Thyroid gland (tissue), 4 donors: ENCODE results near the gene ZNF839. TPM values are rescaled to one million over a fixed set of nuclear protein-coding genes. Genes with fewer than 3 reads are reported as not detected.
A peak's percentile ranks its signal among the peaks of the same experiment; 100 is the strongest.
"Not testable (repeated sequence)": the region's sequence is repeated elsewhere in the genome, so short reads cannot be mapped to it uniquely, and the experiment has no call there.

Experiments
- DNase-seq, 2 donors: peaks; one replicate each; pipeline ENCODE4 v3.0.0-alpha.2; 2019
- H3K27ac ChIP-seq, 3 donors: fragments of 200-600 bp; sonication (generic); 1 replicate in 2 of 3; 2 replicates in 1 of 3; pipeline ENCODE4 v1.5.1; 2016 to 2019; ENCODE audit warnings: mild to moderate bottlenecking in 1 of 3, moderate library complexity in 1 of 3
- H3K27me3 ChIP-seq: fragments of 200-600 bp; sonication (generic); one replicate; pipeline ENCODE4 v1.5.1; 2019
- H3K36me3 ChIP-seq, 2 donors: fragments of 200-600 bp; sonication (generic); one replicate each; pipeline ENCODE4 v1.5.1; 2016 to 2019
- H3K4me1 ChIP-seq, 2 donors: fragments of 200-600 bp; sonication (generic); one replicate each; pipeline ENCODE4 v1.5.1; 2017 to 2019
- H3K4me3 ChIP-seq, 3 donors: fragments of 200-600 bp; sonication (generic); replicated peaks in 1 of 3; 1 replicate in 2 of 3; 2 replicates in 1 of 3; pipeline ENCODE4 v1.5.1; 2016; ENCODE audit warnings: mild to moderate bottlenecking in 1 of 3
- H3K9me3 ChIP-seq: fragments of 200-600 bp; sonication (generic); one replicate; pipeline ENCODE4 v1.5.1; 2017
- CTCF ChIP-seq, 6 experiments: fragments of 200-600 bp in 3 of 6; fragments of 450-650 bp in 3 of 6; sonication (generic) in 3 of 6; IDR thresholded peaks; one replicate each; pipeline ENCODE4 v1.5.1; 2016 to 2019; ENCODE audit warnings: antibody characterized with exemption in 6 of 6, mild to moderate bottlenecking in 2 of 6, inconsistent platforms in 1 of 6, moderate library complexity in 1 of 6
- POLR2A ChIP-seq, 2 donors: fragments of 450-650 bp; IDR thresholded peaks; one replicate each; pipeline ENCODE4 v1.6.1; 2017; ENCODE audit warnings: antibody characterized with exemption in 2 of 2, mild to moderate bottlenecking in 2 of 2, moderate library complexity in 1 of 2
- WGBS, 2 donors: methylation state at CpG; one replicate each; pipeline ENCODE4 v1.1.5; 2017; 5-methylcytosine and 5-hydroxymethylcytosine counted together
- intact Hi-C: fragments of 100-400 bp; cut with DNase I; formaldehyde crosslinking; loops from one replicate; pipeline ENCODE4 v1.15.1; 2023
- total RNA-seq, 4 donors: library from RNA; depleted of rRNA; stranded (reverse); fragments of >200 nt; gene quantifications; one replicate each; pipeline ENCODE4 v1.2.3, GENCODE V29; 2016

The ZNF839 gene
- total RNA-seq, 4 donors from 2014 or later, result 9.1 to 14.2 (median 12.9) TPM

- intact Hi-C loops, result no loop called here
- no peaks in the 10 kb centered on the region for H3K27me3 ChIP-seq
- DNase-seq, result no peak
- no peak overlapping the region for H3K4me3 ChIP-seq
- no peaks in the 10 kb centered on the region for H3K9me3 ChIP-seq
- 88 to 93% methylated on average over 11 to 12 of the region's 12 CpGs for WGBS, 2 donors
- peaks cover 4 to 11% of the 10 kb centered on the region in 2 donors for H3K36me3 ChIP-seq
- TF ChIP-seq CTCF (IDR thresholded peaks at IDR 0.05) (no peak), POLR2A (IDR thresholded peaks at IDR 0.05) (no peak)
- H3K27ac ChIP-seq, result no peak overlapping the region
- H3K4me1 ChIP-seq, result peaks cover 11 to 25% of the 10 kb centered on the region in 2 donors
Observed at GRCh38 chr14:102321456-102322422, 2.2 kb downstream of the ZNF839 start.

- peaks cover 11 to 19% of the 10 kb centered on the region in 2 donors for H3K4me1 ChIP-seq
- H3K4me3 ChIP-seq, result no peak overlapping the region
- DNase-seq, result peak; percentile 78 to 80
- peaks cover 4 to 11% of the 10 kb centered on the region in 2 donors for H3K36me3 ChIP-seq
- intact Hi-C loops, result no loop called here
- H3K27me3 ChIP-seq, result no peaks in the 10 kb centered on the region
- 42 to 46% methylated on average over 8 of the region's 8 CpGs for WGBS, 2 donors
- TF ChIP-seq POLR2A (IDR thresholded peaks at IDR 0.05) (no peak), CTCF (IDR thresholded peaks at IDR 0.05) (peak in 5 of 6 experiments; percentile 21 to 69 (median 30))
- no peaks in the 10 kb centered on the region for H3K9me3 ChIP-seq
- H3K27ac ChIP-seq, result no peak overlapping the region
Observed at GRCh38 chr14:102323102-102323501, 3.6 kb downstream of the ZNF839 start.

- H3K36me3 ChIP-seq, result peaks cover 4 to 11% of the 10 kb centered on the region in 2 donors
- intact Hi-C loops, result no loop called here
Observed at GRCh38 chr14:102325791-102326345, 6.3 kb downstream of the ZNF839 start.

GRCh38 chr14:102326583-102326982 lies 7.0 kb downstream of the ZNF839 start:
- intact Hi-C loops, result no loop called here
- no peak for TF ChIP-seq POLR2A (IDR thresholded peaks at IDR 0.05)
- TF ChIP-seq CTCF (IDR thresholded peaks at IDR 0.05), result no peak
- 93 to 95% methylated on average over 14 of the region's 14 CpGs for WGBS, 2 donors
- no peak for DNase-seq
- no peaks in the 10 kb centered on the region for H3K4me1 ChIP-seq
- no peaks in the 10 kb centered on the region for H3K9me3 ChIP-seq
- no peak overlapping the region for H3K4me3 ChIP-seq
- peaks cover 4 to 12% of the 10 kb centered on the region in 2 donors for H3K36me3 ChIP-seq
- no peaks in the 10 kb centered on the region for H3K27me3 ChIP-seq
- no peak overlapping the region for H3K27ac ChIP-seq

More at GRCh38 chr14:102325791-102326345, 6.3 kb downstream of the ZNF839 start:
- no peak overlapping the region for H3K27ac ChIP-seq
- peaks cover 0 to 2% of the 10 kb centered on the region in 2 donors for H3K4me1 ChIP-seq
- DNase-seq, result no peak
- no peak overlapping the region for H3K4me3 ChIP-seq
- no peak for TF ChIP-seq POLR2A (IDR thresholded peaks at IDR 0.05)
- no peak for TF ChIP-seq CTCF (IDR thresholded peaks at IDR 0.05)
- H3K27me3 ChIP-seq, result no peaks in the 10 kb centered on the region
- H3K9me3 ChIP-seq, result no peaks in the 10 kb centered on the region
- 81 to 87% methylated on average over 9 of the region's 9 CpGs for WGBS, 2 donors

GRCh38 chr14:102329381-102329780 lies 9.8 kb downstream of the ZNF839 start:
- H3K4me3 ChIP-seq, H3K9me3 ChIP-seq, H3K27me3 ChIP-seq, H3K4me1 ChIP-seq, intact Hi-C loops: not testable (repeated sequence)
- peaks cover 8 to 16% of the 10 kb centered on the region in 2 donors for H3K36me3 ChIP-seq
- 43 to 56% methylated on average over 6 of the region's 6 CpGs for WGBS, 2 donors
- peak overlapping the region in 1 of 3 donors; percentile 15 for H3K27ac ChIP-seq
- DNase-seq, result peak; percentile 53 to 61
